GM18519 (cell line): Measurements from ENCODE around the gene ATP11A.
"Not testable (repeated sequence)": the region's sequence is repeated elsewhere in the genome, so short reads cannot be mapped to it uniquely, and the experiment has no call there.

ENCODE experiments used
- ATAC-seq: cut with Tn5 transposase; IDR thresholded peaks from one replicate; pipeline ENCODE4 v1.9.1; 2021; ENCODE audit warnings: mild to moderate bottlenecking, moderate library complexity; ENCODE audit not compliant: unreplicated experiment, low FRiP score

Gene ATP11A

GRCh38 chr13:112669881-112670499 lies 19.8 kb upstream of the ATP11A start:
- ATAC-seq, result no peak

DNA sequence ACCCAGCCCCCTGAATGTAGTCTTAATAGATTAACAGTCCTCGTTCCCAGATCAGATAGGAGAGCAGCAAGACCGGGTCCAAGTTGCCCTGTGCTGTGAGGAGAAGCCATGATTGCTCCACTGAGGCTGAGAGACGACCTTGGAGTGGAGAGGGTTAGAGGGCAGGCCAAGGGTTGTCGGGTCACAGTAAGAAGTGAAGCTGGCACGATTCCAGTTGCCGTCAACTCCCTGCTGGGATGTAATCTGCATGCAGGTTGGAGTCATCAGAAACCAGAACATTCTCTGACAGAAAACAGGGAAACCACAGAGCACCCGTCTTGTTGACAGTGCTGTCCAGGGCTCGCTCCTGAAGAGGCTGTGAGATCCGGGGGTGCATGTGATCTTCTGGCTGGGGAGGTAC lies 19.0 kb upstream of the ATP11A start:
- no peak for ATAC-seq

DNA sequence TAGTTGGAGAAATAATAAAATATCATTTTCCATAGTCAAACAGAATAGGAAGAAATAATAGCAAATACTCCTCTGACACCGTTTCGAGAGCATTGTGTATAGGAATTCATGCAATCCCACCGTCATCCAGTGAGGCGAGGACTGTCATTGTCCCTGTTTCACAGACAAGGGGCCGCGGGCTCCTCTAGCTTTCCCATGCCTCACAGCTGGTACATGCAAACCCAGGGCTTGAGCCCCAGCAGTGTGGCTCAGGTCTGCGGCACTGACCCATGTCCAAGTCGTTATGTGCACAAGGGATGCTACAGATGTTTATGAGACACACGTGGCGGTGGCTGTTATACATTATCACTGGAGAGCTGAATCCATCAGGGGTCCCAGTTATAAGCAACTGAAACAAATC lies 18.5 kb upstream of the ATP11A start:
- no peak for ATAC-seq

DNA sequence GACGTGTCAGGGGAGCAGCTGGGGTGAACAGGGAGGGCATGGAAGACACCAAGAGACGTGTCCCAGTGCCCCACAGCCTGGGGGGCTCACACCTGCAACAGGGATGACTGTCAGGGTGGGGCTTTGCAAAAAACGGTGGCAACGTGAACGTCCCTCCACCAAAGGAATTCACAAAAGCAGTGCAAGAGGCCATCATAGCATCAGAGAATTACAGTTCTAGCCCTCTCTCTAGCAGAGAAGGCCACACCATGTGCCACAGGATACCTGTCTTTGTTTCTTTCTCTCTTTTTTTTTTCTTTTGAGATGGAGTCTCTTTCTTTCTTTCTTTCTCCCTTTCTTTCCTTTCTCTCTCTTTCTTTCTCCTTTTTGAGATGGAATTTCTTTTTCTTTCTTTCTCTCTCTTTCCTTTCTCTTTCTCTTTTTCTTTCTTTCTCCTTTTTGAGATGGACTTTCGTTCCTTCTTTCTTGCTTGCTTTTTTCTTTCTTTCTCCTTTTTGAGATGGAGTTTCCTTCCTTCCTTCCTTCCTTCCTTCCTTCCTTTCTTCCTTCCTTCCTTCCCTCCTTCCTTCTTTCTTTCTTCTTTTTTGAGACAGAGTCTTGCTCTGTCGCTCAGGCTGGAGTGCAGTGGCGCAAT lies 17.1 kb upstream of the ATP11A start:
- no peak for ATAC-seq

DNA sequence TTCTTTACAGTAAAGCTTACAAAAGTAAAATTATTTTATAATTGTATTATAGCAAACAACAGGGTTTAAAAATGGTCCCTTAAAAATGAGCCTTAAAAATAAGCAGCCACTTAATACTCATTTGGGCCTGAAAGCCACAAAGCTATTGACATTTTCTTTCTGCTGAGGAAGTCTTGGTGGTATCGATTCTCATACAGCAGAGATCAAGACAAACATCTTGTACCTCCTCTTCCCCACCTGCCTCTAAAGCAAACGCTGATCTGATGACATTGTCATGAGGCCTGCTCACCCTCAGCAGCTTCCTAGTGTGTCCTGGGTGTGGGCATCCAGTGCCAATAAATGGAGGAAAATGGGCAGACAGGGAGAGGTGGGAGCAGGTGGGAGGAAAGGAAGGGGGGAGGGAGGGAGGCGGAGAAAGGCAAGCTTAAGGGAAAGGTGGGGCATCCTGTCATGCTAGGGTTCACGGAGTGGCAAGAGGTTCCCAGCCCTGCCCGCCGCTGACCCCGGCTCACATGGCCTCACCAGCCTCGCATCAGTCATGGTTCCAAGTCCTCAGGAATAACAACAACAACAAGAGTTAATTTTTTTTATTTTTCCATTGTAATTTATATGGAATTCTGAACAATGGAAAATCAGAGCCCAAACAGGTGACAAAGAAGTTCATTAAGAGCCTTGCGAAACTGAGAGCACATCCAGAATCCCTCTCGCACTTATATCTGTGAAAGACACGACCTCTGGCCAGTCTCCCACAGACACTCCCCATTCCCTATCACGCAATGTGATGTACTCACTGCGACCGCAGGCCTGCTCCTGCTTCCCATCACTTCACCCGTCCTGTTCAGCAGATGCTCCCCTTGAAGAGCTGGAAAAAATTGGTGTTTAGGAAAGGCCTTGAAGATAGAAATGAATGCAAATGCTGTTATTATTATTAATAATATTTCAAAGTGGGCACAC lies 15.1 kb upstream of the ATP11A start:
- no peak for ATAC-seq

- ATAC-seq, result no peak
These were observed 14.5 kb upstream of the ATP11A start for GRCh38 chr13:112675366-112675756.

DNA sequence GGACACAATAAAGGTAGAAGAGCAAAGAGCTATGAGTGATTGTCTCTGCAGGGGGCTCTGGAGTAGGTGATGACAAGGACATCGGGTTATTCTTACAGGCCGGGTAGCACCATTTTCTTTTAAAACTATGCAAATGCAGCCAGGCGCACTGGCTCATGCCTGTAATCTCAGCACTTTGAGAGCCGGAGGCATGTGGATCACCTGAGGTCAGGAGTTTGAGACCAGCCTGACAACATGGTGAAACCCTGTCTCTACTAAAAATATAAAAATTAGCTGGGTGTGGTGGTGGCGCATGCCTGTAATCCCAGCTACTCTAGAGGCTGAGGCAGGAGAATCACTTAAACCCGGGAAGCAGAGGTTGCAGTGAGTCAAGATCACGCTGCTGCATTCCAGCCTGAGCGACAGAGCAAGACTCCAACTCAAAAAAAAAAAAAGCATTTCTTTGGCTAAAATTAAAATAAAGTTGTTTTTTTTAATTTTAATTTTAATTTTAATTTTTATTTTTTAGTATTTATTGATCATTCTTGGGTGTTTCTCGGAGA lies 12.3 kb upstream of the ATP11A start:
- not testable (repeated sequence) for ATAC-seq

GRCh38 chr13:112679381-112679780 lies 10.5 kb upstream of the ATP11A start:
- no peak for ATAC-seq

DNA sequence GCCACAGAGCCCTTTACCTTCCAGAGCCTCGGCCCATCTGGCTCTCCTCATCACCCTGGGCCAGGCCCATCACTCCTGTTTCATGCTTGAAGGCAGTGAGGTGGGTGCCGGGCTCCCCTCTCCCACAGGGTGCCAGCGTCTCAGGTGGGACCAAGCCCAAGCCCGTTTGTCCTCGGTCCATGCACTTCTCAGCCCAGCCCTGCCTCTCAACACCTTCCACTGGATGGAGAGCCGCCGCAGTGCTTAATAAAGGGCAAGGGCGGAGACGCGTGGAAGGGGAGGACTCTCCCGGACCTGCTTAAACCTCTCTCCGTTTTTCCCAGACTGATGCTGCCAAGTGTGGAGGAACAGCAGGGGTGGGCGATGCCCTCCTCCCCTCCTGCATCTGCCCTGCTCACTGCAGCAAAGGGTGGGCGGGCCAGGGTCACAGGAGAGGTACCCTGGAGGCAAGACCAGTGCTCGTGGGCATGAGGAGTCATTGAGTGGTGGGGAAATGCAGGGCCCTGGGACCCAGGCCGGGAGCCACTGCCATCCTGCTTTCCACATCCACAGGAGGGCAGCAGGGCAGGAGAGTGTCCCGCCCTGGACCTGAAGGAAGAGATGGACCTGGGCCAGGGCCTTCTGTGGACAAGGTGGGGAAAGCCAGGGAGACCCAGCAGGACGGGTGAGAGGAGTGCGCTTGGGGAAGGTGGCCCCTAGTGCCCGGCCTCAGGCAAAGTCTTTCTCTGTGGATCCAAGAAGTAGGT lies 9.7 kb upstream of the ATP11A start:
- no peak for ATAC-seq

- no peak for ATAC-seq
These were observed 9.0 kb upstream of the ATP11A start for GRCh38 chr13:112680741-112681360.

GRCh38 chr13:112683581-112683980 lies 6.3 kb upstream of the ATP11A start:
- ATAC-seq, result no peak

- no peak for ATAC-seq
These were observed 5.6 kb upstream of the ATP11A start for GRCh38 chr13:112684071-112684845.

DNA sequence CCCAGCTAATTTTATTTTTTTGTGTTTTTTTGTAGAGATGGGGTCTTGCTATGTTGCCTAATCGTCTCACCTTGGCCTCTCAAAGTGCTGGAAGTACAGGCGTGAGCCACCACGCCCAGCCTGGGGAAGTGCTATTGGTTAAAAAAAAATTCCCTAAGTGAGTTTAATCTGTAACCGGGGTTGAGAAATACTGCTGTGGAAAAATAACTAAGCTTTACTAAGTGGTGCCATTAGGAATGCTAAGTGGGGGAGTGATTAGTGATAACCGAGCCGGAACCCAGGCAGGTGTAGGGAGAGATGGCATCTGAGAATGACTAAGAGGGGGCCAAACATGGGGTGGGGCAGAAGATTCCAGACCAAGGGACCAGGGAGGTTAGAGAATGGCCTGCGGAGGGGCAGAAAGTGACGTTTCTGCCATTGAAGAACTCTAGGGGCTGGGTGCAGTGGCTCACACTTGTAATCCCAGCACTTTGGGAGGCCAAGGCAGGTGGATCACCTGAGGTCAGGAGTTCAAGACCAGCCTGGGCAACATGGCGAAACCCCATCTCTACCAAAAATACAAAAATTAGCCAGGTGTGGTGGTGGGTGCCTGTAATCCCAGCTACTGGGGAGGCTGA lies 4.5 kb upstream of the ATP11A start:
- not testable (repeated sequence) for ATAC-seq

- ATAC-seq, result no peak
These were observed 3.9 kb upstream of the ATP11A start for GRCh38 chr13:112685896-112686295.

DNA sequence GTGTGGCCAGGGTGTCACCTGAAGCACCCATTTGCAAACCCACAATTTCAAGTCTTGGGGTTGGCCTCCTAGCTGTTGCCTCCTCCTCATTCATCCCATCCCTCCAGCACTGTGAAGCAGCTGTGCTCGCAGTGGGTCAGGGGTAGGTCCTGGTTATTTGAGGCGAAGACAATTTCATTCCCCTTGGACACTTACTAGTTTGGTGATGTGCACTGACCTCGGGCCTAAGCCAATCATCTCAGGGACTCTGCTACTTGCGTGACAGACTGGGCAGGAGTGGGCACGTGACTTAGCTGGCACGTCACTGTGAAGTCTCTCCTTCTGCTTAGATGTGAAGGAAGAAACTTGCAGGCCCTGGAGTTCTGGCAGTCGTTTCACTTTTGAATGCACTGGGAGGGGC lies 3.5 kb upstream of the ATP11A start:
- ATAC-seq, result no peak

GRCh38 chr13:112686987-112687386 lies 2.9 kb upstream of the ATP11A start:
- ATAC-seq, result no peak

GRCh38 chr13:112687836-112688559 lies 1.8 kb upstream of the ATP11A start:
- ATAC-seq, result no peak
